Lower leg skin (tissue), 4 donors: ENCODE results near the gene PDYN. TPM values are rescaled to one million over a fixed set of nuclear protein-coding genes. Genes with fewer than 3 reads are reported as not detected.

Experiments used
- DNase-seq, 2 donors: peaks; one replicate each; pipeline ENCODE4 v3.0.0-alpha.2; 2019; ENCODE audit warnings: low spot score in 2 of 2
- H3K4me3 ChIP-seq: fragments of 200-600 bp; sonication (generic); 2 replicates; pipeline ENCODE4 v1.5.1; 2017; ENCODE audit warnings: mild to moderate bottlenecking, low read depth; ENCODE audit not compliant: poor library complexity, severe bottlenecking
- POLR2A ChIP-seq, 2 donors: fragments of 450-650 bp; IDR thresholded peaks; one replicate each; pipeline ENCODE4 v1.6.1; 2016 to 2017; ENCODE audit warnings: antibody characterized with exemption in 2 of 2, mild to moderate bottlenecking in 1 of 2, moderate library complexity in 1 of 2
- whole genome bisulfite sequencing, 2 donors: methylation state at CpG; one replicate each; pipeline ENCODE4 v1.1.5; 2018; 5-methylcytosine and 5-hydroxymethylcytosine counted together
- intact Hi-C: fragments of 100-400 bp; cut with DNase I; formaldehyde crosslinking; loops from one replicate; pipeline ENCODE4 v1.15.0; 2023; ENCODE audit warnings: low total_unique reads
- total RNA-seq, 4 donors: library from RNA; depleted of rRNA; stranded (reverse); fragments of >200 nt; gene quantifications; one replicate each; pipeline ENCODE4 v1.1.0, GENCODE V29; 2016
- TF ChIP-seq, protein P1 (sequence below), 3 donors: fragments of 450-650 bp; IDR thresholded peaks; one replicate each; pipeline ENCODE4 v1.5.1; 2016; ENCODE audit warnings: antibody characterized with exemption in 3 of 3, mild to moderate bottlenecking in 3 of 3, moderate library complexity in 2 of 3

The PDYN gene
- total RNA-seq, 4 donors from 2014 or later, result not detected

DNA sequence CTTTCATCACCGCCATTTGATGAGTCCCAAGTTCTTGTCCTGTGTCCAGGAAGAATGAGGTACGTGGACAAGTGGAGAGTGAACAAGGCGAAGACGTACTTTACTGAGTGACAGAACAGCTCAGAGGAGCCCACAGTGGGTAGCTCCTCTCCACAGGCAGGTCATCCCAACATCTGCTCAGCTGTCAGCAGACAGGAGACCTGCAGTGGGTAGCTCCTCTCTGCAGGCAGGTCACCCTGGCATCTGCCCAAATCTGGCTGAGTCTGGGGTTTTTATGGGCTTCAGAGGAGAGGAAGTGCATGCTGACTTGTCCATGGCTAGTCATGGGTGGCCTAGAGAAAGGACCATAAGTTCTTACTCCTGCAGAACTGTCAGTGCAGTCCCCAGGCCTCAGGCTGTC, 32.7 kb upstream of the PDYN start:
- 93 to 96% methylated on average over 4 of the region's 4 CpGs for WGBS, 2 donors
- DNase-seq, result no peak
- TF ChIP-seq POLR2A (IDR thresholded peaks at IDR 0.05), result no peak
- TF ChIP-seq, protein P1, sequence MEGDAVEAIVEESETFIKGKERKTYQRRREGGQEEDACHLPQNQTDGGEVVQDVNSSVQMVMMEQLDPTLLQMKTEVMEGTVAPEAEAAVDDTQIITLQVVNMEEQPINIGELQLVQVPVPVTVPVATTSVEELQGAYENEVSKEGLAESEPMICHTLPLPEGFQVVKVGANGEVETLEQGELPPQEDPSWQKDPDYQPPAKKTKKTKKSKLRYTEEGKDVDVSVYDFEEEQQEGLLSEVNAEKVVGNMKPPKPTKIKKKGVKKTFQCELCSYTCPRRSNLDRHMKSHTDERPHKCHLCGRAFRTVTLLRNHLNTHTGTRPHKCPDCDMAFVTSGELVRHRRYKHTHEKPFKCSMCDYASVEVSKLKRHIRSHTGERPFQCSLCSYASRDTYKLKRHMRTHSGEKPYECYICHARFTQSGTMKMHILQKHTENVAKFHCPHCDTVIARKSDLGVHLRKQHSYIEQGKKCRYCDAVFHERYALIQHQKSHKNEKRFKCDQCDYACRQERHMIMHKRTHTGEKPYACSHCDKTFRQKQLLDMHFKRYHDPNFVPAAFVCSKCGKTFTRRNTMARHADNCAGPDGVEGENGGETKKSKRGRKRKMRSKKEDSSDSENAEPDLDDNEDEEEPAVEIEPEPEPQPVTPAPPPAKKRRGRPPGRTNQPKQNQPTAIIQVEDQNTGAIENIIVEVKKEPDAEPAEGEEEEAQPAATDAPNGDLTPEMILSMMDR (IDR thresholded peaks at IDR 0.05), result no peak
- H3K4me3 ChIP-seq, result no peak overlapping the region
- intact Hi-C loops, result no loop called here

DNA sequence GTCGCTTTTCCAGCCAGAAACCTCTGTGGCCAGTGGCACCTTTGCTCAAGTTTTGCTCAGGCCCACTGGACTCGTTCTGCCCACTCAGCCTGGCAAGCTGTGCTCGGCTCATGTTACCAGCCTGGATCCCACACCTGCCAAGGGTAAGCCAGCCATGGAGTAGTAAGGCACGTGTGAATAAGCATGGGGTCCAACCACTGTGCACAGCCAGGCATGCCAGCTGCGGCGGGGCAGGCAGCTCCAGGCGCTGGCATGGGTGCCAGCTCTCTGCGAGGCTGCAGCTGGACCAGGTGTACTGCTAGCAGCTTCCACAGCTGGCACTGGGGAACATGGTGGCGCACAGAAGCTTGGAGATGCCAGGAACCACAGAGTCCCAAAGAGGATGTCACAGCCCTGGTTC, 32.1 kb upstream of the PDYN start:
- TF ChIP-seq POLR2A (IDR thresholded peaks at IDR 0.05), result no peak
- TF ChIP-seq, protein P1 (IDR thresholded peaks at IDR 0.05), result no peak

DNA sequence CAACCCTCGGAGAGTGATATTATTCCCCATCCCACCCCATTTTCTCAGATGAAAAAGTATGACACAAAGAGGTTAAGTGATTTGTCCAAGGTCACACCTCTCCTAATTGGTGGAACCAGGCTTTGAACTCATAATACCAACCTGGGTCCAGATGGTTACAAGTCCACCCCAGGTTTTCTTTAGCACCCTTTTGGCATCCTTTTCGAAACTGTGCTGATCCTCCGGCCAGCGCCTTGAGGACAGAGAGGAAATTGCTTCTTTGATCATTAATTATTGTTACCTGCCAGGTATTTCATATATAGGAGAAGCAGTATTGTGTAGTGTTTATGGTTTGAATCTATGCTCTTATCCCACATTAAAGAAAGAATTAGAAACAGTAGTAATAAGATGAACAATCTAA, 29.3 kb upstream of the PDYN start:
- intact Hi-C loops, result no loop called here
- no peak overlapping the region for H3K4me3 ChIP-seq
- DNase-seq, result no peak
- WGBS, 2 donors, result 17 to 23% methylated on average over 4 of the region's 4 CpGs
- TF ChIP-seq POLR2A (IDR thresholded peaks at IDR 0.05), result no peak
- TF ChIP-seq, protein P1 (IDR thresholded peaks at IDR 0.05), result no peak

More for the DNA sequence above, 32.1 kb upstream of the PDYN start:
- H3K4me3 ChIP-seq, result no peak overlapping the region
- intact Hi-C loops, result no loop called here
- 74% methylated on average over 9 of the region's 9 CpGs for WGBS, 2 donors
- no peak for DNase-seq

DNA sequence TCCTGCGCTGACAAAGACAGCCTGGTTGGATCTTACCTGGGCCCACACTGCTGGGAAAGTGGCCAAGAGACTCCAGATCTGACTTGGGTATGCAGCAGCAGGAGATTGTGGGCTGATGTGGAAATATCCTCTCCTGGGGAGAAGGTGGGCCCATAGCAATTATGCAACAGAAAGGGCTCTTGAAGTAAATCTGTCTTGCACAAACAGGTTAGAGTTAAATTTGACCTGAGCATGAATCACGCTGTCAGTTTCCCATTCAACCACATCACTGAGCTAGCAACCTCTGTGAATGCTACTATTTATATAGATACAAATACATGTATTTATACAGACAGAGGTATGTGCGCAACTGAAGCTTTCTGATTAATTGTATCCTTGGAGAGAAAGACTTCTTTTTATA, 28.3 kb upstream of the PDYN start:
- intact Hi-C loops, result no loop called here
- TF ChIP-seq, protein P1 (IDR thresholded peaks at IDR 0.05), result no peak
- no peak for TF ChIP-seq POLR2A (IDR thresholded peaks at IDR 0.05)
- H3K4me3 ChIP-seq, result no peak overlapping the region
- DNase-seq, result no peak
- 55 to 62% methylated on average over 3 of the region's 3 CpGs for WGBS, 2 donors

DNA sequence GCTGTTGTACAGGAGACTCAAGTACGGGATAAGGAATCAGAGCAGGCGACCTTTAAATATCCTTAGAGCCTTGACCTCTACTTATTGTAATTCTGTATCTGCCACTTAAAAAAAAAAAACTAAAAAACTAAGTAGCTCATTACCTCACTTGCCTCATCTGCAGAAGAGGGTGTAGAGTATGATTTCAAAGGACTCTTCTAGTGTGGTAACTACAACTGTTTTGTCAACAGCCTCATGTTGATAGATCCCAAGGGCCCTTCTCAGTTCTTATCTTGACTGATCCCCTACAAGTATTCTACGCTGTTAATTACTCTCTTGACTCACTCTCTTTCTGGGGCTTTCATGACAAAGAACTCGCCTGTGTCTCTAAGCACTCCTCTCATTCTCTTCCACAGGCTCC, 16.7 kb upstream of the PDYN start:
- no peak overlapping the region for H3K4me3 ChIP-seq
- no peak for DNase-seq
- TF ChIP-seq POLR2A (IDR thresholded peaks at IDR 0.05), result no peak
- TF ChIP-seq, protein P1 (IDR thresholded peaks at IDR 0.05), result no peak
- WGBS, 2 donors, result 39 to 56% methylated on average over 4 of the region's 4 CpGs
- intact Hi-C loops, result no loop called here
